DOHH2 (cell line): ENCODE measurements around the gene ROBO1.
"Not testable (repeated sequence)": the region's sequence is repeated elsewhere in the genome, so short reads cannot be mapped to it uniquely, and the experiment has no call there.

Source experiments
- H3F3A ChIP-seq: fragments of 200-600 bp; sonication (generic), shearing (Covaris generic); 2 replicates; pipeline ENCODE4 v1.6.0; 2016; ENCODE audit warnings: antibody characterized with exemption, mild to moderate bottlenecking; ENCODE audit not compliant: control insufficient read depth, insufficient read depth
- H3K27ac ChIP-seq: fragments of 200-600 bp; sonication (generic); 2 replicates; pipeline ENCODE4 v1.5.1; 2014; ENCODE audit warnings: low read depth, mild to moderate bottlenecking, low read length, moderate library complexity
- H3K27me3 ChIP-seq: fragments of 200-600 bp; sonication (generic); 2 replicates; pipeline ENCODE4 v1.6.1; 2014; ENCODE audit warnings: mild to moderate bottlenecking, low read length, mixed read lengths; ENCODE audit not compliant: control insufficient read depth
- H3K36me3 ChIP-seq: fragments of 200-600 bp; sonication (generic); 2 replicates; pipeline ENCODE4 v1.6.1; 2014; ENCODE audit warnings: mild to moderate bottlenecking, low read length, moderate library complexity, mixed read lengths; ENCODE audit not compliant: control insufficient read depth
- H3K4me1 ChIP-seq: fragments of 200-600 bp; sonication (generic); 2 replicates; pipeline ENCODE4 v1.6.1; 2014; ENCODE audit warnings: mild to moderate bottlenecking, low read length, mixed read lengths; ENCODE audit not compliant: control insufficient read depth
- H3K4me2 ChIP-seq: fragments of 200-600 bp; sonication (generic); 2 replicates; pipeline ENCODE4 v1.6.0; 2014; ENCODE audit warnings: mild to moderate bottlenecking, low read length, moderate library complexity
- H3K4me3 ChIP-seq: fragments of 200-600 bp; sonication (generic); 2 replicates; pipeline ENCODE4 v1.5.1; 2014; ENCODE audit warnings: mild to moderate bottlenecking, low read length, mixed read lengths
- H3K79me2 ChIP-seq: fragments of 200-600 bp; sonication (generic); 2 replicates; pipeline ENCODE4 v1.6.1; 2014; ENCODE audit warnings: mild to moderate bottlenecking, low read length, mixed read lengths; ENCODE audit not compliant: control insufficient read depth
- H3K9me2 ChIP-seq: fragments of 200-600 bp; sonication (generic); replicated peaks from 2 replicates; pipeline ENCODE4 v1.6.1; 2014; ENCODE audit warnings: mild to moderate bottlenecking, low read length, mixed read lengths; ENCODE audit not compliant: control insufficient read depth
- H3K9me3 ChIP-seq: fragments of 200-600 bp; sonication (generic); 2 replicates; pipeline ENCODE4 v1.6.1; 2014; ENCODE audit warnings: antibody characterized with exemption, low read length, mixed read lengths; ENCODE audit not compliant: control insufficient read depth, insufficient read depth
- H4K20me1 ChIP-seq: fragments of 200-600 bp; sonication (generic); 2 replicates; pipeline ENCODE4 v1.6.0; 2014; ENCODE audit warnings: low read depth, mild to moderate bottlenecking, antibody characterized with exemption, low read length, moderate library complexity; ENCODE audit not compliant: control insufficient read depth, insufficient read depth
- CTCF ChIP-seq: fragments of 200-600 bp; sonication (generic); IDR thresholded peaks from one replicate; pipeline ENCODE4 v1.5.1; 2014; ENCODE audit warnings: antibody characterized with exemption, mild to moderate bottlenecking, low read depth, low read length; ENCODE audit not compliant: poor library complexity, severe bottlenecking
- EZH2phosphoT487 ChIP-seq: fragments of 200-600 bp; sonication (generic); IDR thresholded peaks from 2 replicates; pipeline ENCODE4 v1.6.1; 2017; ENCODE audit warnings: borderline replicate concordance, mild to moderate bottlenecking, antibody characterized with exemption, low read length, moderate library complexity, mixed read lengths

The ROBO1 gene

DNA sequence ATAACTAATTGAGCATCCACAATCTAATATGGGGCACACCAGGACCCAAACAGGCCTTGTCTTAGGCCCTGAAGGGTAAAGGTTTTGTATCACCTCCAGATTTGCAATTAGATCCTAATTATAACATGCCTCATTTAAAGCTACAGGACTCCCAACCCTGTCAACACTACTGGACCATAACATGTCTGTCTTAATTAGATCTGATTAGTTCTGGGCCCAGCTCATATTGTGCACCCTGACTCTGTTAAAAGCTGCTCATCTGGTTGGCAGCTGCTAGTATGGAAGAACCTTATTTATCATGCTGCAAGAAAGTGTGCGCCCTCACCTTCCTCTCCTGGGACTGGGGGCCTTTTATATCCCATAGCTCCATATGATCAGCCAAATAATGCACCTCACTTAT is 457.8 kb downstream of the ROBO1 start:
- no peaks in the 10 kb centered on the region for H3F3A ChIP-seq
- TF ChIP-seq EZH2phosphoT487: no peak
- no peak for TF ChIP-seq CTCF
- H3K4me1 ChIP-seq: no peaks in the 10 kb centered on the region
- H3K36me3 ChIP-seq: no peaks in the 10 kb centered on the region
- H3K27me3 ChIP-seq: no peaks in the 10 kb centered on the region
- no peaks in the 10 kb centered on the region for H4K20me1 ChIP-seq
- no peak overlapping the region for H3K4me2 ChIP-seq
- H3K9me3 ChIP-seq: no peaks in the 10 kb centered on the region
- no peaks in the 10 kb centered on the region for H3K79me2 ChIP-seq
- no peak overlapping the region for H3K27ac ChIP-seq
- H3K9me2 ChIP-seq: no peaks in the 10 kb centered on the region
- no peak overlapping the region for H3K4me3 ChIP-seq

DNA sequence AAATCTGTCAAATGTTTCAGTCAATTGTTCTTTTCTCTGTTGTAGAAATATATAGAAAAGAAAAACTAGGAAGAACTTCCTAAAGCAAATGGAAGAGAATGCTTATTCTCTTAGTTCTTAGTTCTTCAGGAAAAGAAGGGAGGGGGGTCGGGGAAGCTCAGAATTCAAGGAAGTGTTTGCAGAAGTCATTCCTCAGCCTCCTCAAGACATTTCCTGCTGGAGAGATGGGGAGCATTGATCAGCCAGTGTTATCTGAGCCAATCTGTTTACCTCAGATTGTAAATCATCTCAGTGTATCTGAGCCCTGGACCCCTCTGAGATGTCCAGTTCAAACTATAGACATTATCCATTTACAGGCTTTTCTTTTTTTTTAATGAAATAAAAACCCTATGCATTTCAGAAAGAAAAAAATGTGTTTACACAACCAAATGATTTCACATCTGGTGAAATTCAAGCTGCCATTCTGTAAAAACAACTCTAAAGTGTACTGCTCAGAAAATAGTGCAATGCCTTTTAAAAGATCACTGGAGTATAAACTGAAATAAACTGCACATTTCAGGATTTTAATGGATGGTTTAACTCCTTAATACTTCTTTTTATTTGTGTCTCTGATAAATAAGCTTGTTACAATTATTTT is 460.7 kb downstream of the ROBO1 start:
- H3K9me3 ChIP-seq: no peaks in the 10 kb centered on the region
- no peaks in the 10 kb centered on the region for H3F3A ChIP-seq
- H3K27me3 ChIP-seq: no peaks in the 10 kb centered on the region
- no peaks in the 10 kb centered on the region for H3K4me1 ChIP-seq
- no peak overlapping the region for H3K27ac ChIP-seq
- no peak overlapping the region for H3K4me3 ChIP-seq
- H3K9me2 ChIP-seq: no peaks in the 10 kb centered on the region
- no peaks in the 10 kb centered on the region for H4K20me1 ChIP-seq
- no peaks in the 10 kb centered on the region for H3K79me2 ChIP-seq
- H3K4me2 ChIP-seq: no peak overlapping the region
- H3K36me3 ChIP-seq: no peaks in the 10 kb centered on the region
- no peak for TF ChIP-seq EZH2phosphoT487
- no peak for TF ChIP-seq CTCF

- not testable (repeated sequence) for H3K9me2 ChIP-seq, H3K79me2 ChIP-seq, H3K27me3 ChIP-seq, H3F3A ChIP-seq, H3K4me1 ChIP-seq, H3K27ac ChIP-seq, H3K4me2 ChIP-seq, H3K4me3 ChIP-seq, H3K9me3 ChIP-seq, H3K36me3 ChIP-seq, H4K20me1 ChIP-seq
These were observed 467.7 kb downstream of the ROBO1 start for GRCh38 chr3:79299949-79300635.

GRCh38 chr3:79297245-79297960 is 470.4 kb downstream of the ROBO1 start:
- no peaks in the 10 kb centered on the region for H3K9me3 ChIP-seq
- no peaks in the 10 kb centered on the region for H3F3A ChIP-seq
- H3K27ac ChIP-seq: no peak overlapping the region
- H3K36me3 ChIP-seq: no peaks in the 10 kb centered on the region
- no peaks in the 10 kb centered on the region for H3K27me3 ChIP-seq
- H3K79me2 ChIP-seq: no peaks in the 10 kb centered on the region
- TF ChIP-seq CTCF (no peak), EZH2phosphoT487 (no peak)
- H3K4me3 ChIP-seq: no peak overlapping the region
- no peaks in the 10 kb centered on the region for H3K9me2 ChIP-seq
- H3K4me1 ChIP-seq: no peaks in the 10 kb centered on the region
- H3K4me2 ChIP-seq: no peak overlapping the region
- no peaks in the 10 kb centered on the region for H4K20me1 ChIP-seq
